CD4-positive, alpha-beta T cell treated with Interleukin-6 for 4 hours (primary cell): Measurements from ENCODE around the gene BHLHE41.
A peak's percentile ranks its signal among the peaks of the same experiment; 100 is the strongest.

Experiments used
- DNase-seq: peaks from one replicate; pipeline ENCODE4 v3.0.0-alpha.2; 2020; ENCODE audit warnings: mixed read lengths

BHLHE41 gene

DNA sequence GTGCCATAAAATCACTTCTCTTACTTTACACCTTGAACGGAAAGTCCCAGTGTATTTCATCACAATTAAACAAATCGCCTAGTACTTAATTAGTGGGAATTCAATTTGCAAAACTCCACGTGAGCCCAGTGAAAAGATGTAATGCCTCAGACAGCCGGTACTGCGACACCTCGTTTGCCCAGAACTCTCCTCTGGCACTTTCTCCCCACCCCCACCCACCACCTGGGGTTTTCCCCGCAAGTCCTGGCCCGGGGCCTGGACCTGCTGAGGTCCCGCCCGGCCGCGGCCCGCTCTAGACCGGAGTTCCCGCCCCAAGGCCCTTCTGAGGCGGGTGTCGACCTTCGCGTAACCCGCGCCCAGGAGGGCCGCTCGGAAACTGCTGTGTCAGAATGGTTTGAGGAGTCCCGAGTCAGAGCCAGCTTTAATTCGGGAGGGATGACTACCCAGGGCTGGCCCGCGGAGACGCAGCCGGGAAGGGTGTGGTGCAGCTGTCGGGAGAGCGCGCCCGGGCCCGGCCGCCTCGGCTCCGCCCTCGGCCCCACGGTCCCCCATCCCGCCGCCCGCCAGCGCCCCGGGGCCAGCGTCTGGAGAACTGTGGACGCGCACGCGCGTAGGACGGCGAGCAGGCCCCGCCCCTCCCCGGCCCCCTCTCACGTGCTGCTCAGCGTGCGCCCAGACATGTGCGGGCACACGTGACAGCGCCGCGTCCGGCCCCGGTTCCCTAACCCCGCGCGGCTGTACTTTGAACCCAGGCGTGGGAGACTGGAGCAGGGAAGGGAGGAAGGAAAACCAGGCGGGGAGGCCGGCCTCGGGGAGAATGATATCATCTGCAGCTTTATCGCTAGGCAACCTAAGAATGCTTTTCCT lies 10.8 kb downstream of the BHLHE41 start:
- peak; percentile 83 for DNase-seq

DNA sequence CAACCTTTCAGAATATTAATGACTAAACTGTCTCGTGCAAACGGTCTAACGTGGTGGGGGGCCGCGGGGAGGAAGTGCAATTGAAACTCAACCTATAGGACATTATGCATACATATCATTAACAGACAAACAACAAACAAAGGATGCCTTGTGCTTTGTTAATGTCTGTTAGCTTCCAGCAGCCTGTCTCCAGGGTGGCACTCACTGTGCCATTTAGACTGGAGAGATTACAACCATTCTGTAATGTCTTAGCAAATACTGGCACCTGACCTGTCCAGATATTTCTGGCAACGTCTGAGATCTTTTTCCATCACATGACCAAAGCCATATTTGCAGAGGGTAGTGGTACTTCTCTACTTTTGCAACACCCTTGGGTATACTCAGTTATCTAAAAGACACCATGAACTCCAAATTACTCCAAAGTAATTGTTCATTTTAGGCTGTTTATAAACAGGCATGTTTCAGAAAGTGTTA lies 11.6 kb downstream of the BHLHE41 start:
- DNase-seq: no peak

DNA sequence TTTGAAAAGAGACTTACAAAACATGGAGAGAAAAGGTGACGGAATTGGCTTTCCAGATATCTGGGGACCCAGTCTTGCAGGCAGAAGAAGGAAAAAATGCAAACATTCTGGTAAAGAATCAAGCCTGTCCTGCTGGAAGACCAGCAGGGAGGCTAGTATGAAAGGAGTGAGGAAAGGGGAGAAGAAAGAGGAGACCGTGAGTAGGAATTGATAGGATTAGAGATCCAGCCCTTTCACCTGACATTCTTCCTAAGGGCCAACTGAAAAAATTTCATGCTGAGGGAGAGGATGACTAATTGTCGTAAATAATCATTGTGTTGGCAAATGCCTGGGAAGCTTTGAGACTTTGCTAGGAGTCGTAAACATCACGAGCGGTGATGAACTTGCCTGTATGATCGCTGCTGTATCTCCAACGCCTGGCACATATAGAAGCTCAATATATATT lies 12.1 kb downstream of the BHLHE41 start:
- no peak for DNase-seq

DNA sequence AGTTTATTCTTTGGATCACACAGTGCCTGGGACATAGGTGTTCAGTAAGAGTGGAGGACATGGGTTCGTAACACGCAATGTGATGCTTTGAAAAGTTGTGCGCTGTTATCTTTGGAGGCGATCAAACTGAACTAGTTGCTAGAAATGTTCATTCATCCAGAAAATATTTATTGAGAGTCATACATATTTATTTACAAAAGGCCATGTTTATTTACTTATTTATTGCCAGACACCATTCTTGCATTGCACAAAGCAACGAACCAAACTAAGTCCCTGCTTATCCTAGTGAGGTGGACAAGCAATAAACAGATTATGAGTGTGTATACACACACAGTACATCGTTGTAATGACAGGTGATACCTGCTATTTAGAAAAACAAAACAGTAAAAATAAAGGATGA lies 12.6 kb downstream of the BHLHE41 start:
- no peak for DNase-seq

DNA sequence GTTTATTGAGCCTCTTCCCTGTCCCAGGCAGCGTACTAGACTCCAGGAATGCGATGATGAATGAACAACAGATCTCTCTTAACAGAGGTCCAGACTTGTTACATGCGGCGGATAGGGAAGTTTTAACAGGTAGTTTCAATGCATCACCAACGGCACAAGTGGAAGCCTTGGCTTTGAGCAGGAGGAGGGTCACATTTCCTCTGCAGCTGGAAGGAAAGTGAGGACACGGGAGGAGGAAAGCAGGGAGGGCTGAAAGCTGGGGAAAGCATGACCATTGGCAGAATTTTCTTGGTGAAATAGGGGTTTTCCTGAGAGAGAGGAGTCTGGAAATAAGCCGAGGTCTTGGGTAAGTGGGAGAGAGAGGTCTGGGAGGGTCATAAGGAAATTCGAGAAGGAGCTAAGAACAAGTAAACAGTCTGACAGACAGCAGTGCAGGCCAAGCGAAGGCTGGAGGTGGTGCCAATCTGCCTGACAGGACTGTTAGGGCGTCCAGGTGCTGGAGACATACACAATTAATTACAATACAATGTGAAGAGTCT lies 15.4 kb downstream of the BHLHE41 start:
- DNase-seq: no peak

DNA sequence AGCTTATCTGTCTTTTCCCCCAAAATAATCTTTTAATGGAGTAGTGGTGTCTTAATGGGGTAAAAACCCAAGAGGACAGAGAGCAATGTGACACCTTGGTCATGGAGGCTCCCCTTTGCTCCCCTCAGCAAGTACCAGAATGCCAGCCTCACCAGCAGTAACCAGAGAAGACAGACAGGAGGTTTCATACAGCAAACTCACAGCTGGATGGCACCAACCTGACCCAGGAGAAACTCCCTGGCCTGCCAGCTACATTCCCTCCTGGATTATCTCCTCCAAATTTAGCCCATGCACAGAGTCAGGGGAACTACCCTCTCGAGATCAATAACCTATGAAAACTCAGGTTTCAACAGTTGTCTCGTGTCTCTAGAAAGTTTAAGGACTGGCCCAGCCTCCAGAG lies 15.9 kb downstream of the BHLHE41 start:
- DNase-seq: no peak

DNA sequence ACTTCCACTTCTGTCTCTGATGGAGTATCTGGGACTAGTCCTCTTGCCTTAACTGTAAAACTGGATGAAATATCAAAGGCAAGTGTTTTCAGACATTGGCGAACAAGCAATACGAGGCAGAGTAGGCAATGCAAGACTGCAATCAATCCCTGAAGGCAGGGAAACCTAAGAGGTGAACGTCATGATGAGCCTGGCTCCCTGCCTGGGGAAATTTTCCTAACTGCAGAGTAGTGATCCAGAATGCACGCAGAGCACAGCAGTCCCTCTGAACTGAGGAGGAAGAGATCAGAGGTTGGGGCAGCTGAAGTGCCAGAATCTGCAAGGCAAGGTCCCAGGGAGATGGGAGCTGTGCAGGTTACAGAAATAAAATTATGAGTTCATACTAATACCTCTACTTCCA lies 18.5 kb downstream of the BHLHE41 start:
- DNase-seq: no peak

DNA sequence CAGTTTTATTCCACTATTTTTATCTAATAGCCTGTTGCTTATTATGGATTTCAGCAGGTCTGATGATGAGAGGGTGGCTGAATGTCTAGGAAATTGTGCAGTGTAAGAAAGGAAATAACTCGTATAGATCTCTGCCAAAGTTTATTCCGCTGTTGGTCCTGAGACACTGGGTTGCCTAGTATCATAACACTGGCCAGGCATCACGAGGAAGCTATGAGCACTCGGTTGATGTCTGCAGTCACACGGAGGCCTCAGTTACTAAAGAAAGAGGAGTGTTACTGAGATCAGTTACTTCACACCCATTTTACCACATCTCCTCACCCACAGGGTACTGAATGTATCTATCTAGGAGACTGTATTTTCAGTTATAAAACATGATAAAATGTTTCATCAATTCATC lies 21.9 kb downstream of the BHLHE41 start:
- DNase-seq: no peak

DNA sequence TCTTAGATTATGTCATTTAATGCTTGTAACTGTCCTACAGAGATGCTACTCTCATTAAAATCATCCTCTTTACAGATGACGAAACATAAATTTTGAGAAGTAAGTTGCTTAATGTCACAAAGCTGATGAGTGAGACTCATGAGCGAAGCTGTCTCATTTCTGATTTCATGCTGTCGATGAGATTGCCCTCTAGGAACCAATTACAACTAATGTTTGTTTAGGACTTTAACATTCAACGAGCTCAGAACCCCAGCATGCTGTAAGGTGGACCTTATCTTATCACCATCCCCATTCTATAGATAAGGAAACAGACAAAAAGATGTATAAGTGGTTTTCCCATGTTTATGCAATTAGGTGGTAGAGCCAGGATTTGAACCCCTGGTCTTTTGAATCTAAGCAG lies 23.1 kb downstream of the BHLHE41 start:
- DNase-seq: no peak

DNA sequence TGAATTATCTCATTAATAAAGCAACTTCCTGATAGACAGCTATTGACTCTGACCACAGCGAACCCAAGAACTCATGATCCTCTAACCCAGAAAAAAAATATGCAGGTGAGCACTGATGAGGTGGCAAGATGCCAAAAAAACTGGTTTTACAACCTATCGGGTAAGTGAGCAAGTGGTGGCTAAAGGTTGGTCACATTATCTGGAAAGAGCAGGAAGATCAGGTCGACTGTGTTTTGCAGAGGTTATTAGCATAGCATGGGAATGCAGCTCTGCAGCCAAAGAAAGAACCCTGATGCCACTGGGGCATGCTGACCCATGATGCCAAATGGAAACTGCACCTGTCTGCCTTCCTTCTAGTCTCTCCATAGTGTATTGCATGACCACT lies 23.5 kb downstream of the BHLHE41 start:
- DNase-seq: no peak

DNA sequence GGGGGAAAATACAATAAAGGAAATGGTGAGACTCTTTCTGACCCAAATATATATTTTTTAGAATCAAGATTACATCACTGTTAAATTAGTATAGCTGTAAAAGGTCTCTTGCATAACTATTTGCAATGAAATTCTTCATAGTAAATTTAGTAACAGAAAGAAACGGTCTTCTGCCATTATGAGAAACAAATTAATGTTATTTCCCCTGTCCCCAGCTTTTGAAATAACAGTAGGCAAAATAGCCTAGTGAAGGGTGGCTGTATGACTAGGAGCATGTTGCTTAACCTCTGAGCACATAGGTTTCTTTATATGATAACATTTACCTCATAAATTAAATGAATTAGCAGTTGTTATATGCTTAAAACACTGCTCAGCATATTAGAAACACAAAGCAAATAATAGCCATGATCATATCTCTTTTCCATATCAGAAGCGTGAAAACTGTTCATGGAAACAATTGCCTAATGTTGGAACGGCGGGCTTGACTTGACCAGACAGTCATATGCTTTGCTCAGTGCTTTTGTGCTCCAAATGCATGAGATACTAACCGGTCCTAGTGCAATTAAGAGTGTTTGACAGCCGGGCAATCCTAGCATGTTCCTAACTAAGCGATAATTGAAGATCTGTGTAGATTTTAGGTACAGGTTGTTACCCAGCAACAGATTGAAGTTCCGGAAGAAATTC lies 24.0 kb downstream of the BHLHE41 start:
- no peak for DNase-seq

DNA sequence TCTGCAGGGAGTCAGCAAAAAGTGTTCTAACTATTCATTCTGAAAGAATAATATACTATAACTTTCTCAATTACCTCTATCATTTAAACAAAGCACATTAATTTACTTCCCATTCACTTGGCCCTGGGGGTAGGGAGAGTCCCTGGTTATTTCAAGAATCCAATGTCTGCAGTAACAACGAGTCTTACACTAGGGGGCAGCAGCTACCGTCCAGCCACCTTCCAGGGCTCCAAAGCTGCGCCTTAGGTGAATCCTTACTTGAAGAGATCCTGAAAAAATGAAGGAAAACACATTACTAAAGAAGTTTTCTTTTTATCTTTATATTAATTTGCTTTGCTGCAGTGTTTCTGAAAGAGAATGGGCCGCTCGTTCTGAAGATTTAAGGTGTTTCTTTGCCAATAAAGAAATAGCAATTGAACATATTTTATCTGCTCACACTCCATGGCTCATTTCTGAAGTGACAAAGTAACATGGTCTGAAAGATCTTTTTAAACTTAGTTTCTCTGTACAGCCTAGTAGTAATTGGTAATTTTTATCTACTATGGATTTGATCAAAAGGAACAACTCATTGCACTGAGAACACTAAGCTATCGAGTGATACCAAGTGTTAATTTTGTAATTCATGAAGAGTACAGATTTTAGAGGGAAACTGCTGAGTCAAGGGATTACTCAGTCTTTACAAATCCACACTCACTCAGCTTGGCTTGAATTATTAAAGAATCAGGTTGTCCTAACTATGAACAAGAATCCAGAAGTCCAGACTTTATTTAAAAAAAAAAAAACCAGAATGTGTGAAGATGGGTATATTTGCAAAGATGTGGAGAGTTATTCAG lies 27.6 kb downstream of the BHLHE41 start:
- peak; percentile 66 for DNase-seq

DNA sequence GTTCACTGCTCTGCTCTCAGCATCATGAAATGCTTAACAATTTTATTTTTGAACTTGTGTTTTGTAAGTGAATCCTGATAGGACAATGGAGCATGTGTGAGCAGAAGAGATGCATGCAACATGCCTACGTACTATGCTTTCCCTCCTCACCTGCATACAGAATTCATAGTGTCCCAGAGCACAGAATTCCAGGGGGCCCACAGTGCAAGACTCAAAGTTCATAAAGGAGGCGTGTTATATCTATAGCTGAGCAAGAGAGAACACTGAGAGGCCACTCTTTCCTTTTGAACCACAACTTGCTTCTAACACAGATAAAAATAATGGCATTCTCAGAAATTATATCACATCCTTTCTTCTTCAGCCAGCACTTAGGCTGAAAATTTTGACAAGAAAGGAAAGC lies 28.8 kb downstream of the BHLHE41 start:
- DNase-seq: no peak

DNA sequence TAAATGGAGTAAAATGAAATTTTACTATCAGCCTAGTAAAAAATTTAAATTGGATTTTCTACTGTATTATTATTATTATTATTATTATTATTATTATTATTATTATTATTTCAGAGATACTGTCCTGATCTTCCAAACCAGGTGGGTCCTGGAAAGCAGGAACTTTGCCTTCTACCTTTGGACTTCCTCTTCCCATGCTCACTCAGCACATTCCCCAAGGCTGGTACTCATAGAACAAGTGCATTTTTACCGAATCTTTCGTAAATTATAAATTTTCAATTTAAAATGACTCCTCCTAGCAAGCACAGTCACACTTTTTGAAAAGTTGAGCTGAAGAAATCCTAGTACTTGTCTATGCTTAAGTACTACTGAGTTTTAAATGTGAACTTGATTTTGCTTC lies 29.7 kb downstream of the BHLHE41 start:
- no peak for DNase-seq

DNA sequence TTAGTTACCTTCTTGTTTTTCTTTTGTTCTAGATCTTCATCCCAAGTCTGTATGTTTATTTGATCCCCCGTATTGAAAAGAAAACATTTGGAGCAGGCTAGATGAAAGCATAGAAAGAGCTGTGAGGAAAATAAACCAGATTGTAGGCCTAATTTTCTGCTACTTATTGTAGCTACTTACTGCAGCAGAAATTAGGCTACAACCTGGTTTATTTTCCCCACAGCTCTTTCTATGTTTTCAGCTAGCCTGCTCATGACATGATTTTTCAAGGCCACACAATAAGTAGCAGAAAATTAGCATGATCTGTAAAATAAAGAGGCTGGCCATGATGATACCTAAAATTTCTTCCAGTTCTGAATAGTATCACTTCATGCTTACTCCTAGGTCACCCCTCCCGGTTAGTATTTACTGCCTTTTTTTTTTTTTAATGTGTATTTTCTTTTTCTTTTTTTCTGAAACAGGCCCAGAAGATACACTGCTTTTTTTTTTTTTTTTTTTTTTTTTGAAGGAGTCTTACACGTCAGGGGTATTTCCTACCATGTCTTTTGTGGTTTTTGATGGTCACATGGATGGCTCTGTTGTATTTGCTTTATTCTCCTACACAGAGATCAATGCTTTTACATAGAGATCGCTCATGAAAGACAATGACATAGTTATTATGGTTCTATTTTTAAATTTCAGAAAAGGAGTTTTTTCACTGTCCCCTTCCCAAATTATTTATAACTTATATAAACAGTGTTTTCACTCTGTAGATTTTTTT lies 32.3 kb downstream of the BHLHE41 start:
- DNase-seq: no peak

DNA sequence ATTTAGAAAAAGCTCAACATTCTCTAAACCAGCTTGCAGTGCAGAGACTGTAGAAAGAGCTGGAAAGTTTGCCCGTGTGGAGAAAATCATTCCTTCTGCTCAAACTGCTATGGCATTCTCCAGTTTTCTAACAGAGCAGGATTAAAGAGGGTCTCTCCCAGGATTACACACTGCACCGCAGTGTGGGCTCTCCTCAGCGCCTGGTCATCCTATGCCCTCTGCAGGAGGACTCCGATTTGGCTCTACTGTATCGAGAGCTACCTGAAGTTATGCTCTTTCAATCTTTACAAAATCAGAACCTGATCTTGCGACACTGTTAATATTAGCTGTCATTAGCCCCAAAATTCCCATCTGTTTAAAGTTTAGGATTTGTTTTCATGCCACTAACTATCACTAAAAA lies 33.0 kb downstream of the BHLHE41 start:
- no peak for DNase-seq

DNA sequence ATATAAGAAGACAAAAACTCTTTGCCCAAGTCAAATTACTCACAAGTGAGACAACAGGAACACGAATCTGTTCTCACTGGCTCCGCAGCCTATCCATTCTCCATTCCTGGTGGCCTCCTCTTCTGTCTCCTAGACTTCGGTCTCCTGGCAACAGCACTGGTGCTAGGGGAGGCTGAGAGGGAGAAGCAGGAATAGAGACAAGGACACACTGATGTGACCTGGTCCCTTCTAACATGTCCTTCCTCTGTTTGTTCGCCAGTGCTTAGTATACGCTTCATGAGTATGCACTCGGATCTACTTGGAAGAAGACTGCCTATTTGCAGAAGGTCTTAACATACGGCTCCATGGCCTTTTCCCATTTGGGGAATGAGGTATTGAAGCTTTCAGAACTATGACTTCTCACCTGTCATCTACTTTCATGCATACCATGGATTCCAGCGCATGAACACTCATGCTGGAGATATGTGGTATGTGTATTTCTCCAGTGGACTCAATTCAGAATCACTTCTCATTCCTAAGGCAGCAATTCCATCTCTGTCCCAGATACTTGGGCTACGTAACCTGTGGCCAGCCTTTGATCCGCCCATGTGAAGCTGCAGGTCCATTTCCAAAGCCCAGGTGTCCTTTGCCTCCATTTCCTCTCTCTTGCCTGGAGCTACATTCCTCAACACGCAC lies 33.9 kb downstream of the BHLHE41 start:
- no peak for DNase-seq

DNA sequence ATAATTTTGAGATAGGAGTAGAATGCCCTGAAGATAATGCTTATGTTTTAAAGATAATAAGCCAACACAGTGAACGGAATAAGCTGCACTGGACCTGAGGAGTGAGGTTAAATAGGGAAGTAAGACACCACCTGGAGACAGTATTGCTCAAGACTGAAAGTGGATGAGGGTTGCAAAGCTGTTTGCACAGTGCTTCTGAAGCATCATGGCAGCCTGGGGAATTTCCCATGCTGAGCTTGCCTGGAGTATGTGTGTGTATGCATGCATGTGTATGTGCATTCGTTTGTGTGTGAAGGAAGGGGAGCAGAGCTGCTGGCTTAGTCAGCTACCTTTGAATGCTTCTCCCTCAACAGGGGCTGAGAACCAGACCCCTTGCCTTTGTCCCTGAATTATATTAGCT lies 35.8 kb downstream of the BHLHE41 start:
- no peak for DNase-seq

DNA sequence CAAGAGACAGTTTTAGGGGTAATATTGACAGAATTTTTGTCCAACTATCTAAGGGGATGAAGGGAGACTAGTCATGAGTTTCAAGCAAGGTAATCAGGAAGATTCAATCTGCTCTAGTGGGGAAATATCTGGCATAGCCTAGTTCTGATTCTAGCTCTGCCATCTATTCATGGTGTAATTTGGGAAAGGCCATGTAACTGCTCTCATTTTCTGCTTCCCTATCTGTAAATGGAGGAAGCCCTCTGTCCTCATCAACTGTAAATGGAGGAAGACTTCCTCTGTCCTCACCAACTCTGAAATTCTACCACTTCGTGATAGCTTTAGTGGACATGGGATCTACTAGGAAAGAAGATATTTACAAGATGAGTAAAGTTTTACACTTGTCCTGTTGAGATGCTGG lies 37.9 kb downstream of the BHLHE41 start:
- DNase-seq: no peak

DNA sequence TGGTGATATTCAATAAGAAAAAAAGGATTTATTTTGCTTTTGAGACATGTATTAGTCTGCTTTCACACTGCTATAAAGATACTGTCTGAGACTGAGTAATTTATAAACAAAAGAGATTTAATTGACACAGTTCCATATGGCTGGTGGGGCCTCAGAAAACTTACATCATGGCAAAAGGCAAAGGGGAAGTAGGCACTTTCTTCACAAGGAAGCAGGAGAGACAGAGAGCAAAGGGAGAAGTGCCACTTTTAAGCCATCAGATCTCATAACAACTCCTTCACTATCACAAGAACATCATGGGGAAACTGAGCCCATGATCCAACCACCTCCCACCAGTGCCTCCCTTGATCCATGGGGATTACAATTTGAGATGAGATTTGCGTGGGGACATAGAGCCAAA lies 43.9 kb downstream of the BHLHE41 start:
- DNase-seq: no peak

DNA sequence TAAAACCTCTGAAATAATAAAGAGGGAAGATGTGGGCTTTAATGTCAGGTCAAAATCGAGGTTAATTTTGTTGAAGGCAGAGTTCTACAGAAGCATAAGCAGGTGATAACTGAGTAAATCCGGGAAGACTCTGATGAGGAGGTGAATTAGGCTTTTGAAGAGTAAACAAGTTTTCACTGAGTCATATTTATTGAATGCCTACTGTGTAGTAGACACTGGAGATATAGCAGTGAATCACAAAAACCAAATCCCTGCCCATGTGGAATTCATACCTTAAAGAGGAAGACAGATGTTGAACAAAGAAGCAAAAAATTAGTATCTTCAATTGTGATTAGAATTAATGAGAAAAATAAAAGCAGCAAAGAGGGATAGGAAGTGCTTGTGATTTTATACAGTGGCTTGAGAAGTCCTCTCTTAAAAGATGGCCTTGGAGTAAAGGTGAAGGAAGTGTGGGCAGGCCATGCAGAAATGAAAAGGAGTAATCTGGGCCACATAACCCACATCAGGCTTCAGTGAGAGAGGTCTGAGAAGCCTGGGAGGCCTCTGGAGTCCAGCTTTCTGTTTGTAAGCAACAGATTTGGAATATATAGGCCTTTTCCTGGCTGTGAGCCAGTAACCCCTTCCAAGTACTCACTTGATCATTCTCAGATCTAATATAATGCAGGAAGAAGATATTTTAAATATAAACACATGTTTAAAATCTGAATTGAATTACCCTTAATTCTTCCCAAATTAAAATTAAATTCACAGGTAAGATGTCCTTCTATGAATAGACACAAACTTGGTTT lies 46.7 kb downstream of the BHLHE41 start:
- DNase-seq: no peak
